Dendritic cell treated with granulocyte-macrophage colony-stimulating factor and Interleukin-4, amounts not matched to agents 40 ng/mL and 50 ng/mL, for 4 days (primary cell): ENCODE measurements around the gene CDH12.

Experiments
- H3K27ac Mint-ChIP-seq: one replicate; pipeline ENCODE4 v1.8.0; 2022; ENCODE audit warnings: mild to moderate bottlenecking, mixed read lengths
- H3K27me3 Mint-ChIP-seq: one replicate; pipeline ENCODE4 v1.8.0; 2022; ENCODE audit warnings: mild to moderate bottlenecking, mixed read lengths
- H3K36me3 Mint-ChIP-seq: one replicate; pipeline ENCODE4 v1.8.0; 2022; ENCODE audit warnings: low read depth, mixed read lengths
- H3K4me1 Mint-ChIP-seq: one replicate; pipeline ENCODE4 v1.8.0; 2022; ENCODE audit warnings: low read depth, mixed read lengths
- H3K4me3 Mint-ChIP-seq: one replicate; pipeline ENCODE4 v1.8.0; 2022; ENCODE audit warnings: mild to moderate bottlenecking, moderate library complexity, mixed read lengths
- H3K9me3 Mint-ChIP-seq: one replicate; pipeline ENCODE4 v1.8.0; 2022; ENCODE audit warnings: mixed read lengths
- intact Hi-C: fragments of 100-400 bp; cut with micrococcal nuclease; formaldehyde crosslinking; loops from one replicate; pipeline ENCODE4 v1.15.0; 2022

Gene CDH12

DNA sequence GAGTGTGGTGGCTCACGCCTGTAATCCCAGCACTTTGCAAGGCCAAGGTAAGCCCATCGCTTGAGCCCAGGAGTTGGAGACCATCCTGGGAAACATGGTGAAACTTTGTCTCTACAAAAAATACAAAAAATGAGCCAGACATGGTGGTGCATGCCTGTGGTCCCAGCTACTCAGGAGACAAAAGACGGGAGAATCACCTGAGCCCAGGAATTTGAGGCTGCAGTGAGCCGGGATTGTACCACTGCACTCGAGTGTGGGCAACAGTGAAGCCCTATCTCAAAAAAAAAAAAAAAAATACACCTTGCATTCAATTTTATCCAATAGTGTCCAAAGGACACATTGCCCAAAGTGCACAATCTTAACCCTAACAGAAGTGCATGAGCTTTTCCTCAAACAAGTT is 372.8 kb downstream of the CDH12 start:
- intact Hi-C loops = no loop called here
- H3K27ac Mint-ChIP-seq = no peak overlapping the region

GRCh38 chr5:22473886-22474285 is 379.3 kb downstream of the CDH12 start:
- Mint-ChIP-seq H3K27ac (no peak overlapping the region), H3K27me3 (no peaks in the 10 kb centered on the region), H3K9me3 (peaks cover 9% of the 10 kb centered on the region), H3K4me1 (no peaks in the 10 kb centered on the region), H3K4me3 (no peak overlapping the region), H3K36me3 (no peaks in the 10 kb centered on the region)
- intact Hi-C loops = no loop called here

More for the DNA sequence above, 372.8 kb downstream of the CDH12 start:
- no peaks in the 10 kb centered on the region for H3K36me3 Mint-ChIP-seq
- H3K4me3 Mint-ChIP-seq = no peak overlapping the region
- no peaks in the 10 kb centered on the region for H3K4me1 Mint-ChIP-seq
- H3K9me3 Mint-ChIP-seq = no peaks in the 10 kb centered on the region
- no peaks in the 10 kb centered on the region for H3K27me3 Mint-ChIP-seq

DNA sequence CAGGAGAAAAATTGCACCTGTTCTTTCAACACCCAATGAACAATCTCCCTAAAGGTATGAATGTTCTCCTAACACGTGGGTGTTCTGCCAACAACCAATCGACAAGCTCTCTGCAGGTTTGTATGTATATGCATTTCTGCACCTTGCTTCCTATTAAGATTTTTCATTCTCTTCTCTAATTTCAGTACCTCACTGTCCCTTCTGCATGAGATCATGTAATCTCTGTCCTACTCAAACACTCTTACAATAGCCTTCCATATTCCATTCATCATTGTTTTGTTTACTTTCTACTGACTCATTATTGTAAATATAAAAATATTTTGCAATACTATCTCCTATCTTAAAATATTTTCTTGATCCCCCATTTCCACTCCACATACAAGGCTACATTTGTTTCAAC is 382.0 kb downstream of the CDH12 start:
- no peaks in the 10 kb centered on the region for H3K27me3 Mint-ChIP-seq
- no peak overlapping the region for H3K27ac Mint-ChIP-seq
- H3K4me1 Mint-ChIP-seq = no peaks in the 10 kb centered on the region
- intact Hi-C loops = no loop called here
- no peaks in the 10 kb centered on the region for H3K36me3 Mint-ChIP-seq
- no peak overlapping the region for H3K4me3 Mint-ChIP-seq
- peaks cover 9% of the 10 kb centered on the region for H3K9me3 Mint-ChIP-seq

DNA sequence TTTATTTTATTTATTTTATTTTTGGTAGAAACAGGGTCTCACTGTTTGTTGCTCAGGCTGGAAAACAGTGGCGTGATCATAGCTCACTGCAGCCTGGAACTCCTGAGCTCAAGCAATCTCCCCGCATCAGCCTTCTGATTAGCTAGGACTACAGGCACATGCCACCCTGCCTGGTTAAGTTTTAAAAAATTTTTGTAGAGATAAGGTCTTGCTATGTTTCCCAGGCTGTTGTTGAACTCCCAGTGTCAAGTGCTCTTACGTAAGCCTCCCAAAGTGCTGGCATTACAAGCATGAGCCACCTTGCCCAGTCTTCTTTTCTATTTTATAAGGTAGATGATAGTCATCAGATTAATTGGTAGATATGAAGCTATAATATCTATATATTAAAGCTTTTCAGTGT is 382.7 kb downstream of the CDH12 start:
- Mint-ChIP-seq H3K27ac (no peak overlapping the region), H3K4me3 (no peak overlapping the region), H3K4me1 (no peaks in the 10 kb centered on the region), H3K9me3 (peaks cover 9% of the 10 kb centered on the region), H3K36me3 (no peaks in the 10 kb centered on the region), H3K27me3 (no peaks in the 10 kb centered on the region)
- intact Hi-C loops = no loop called here

GRCh38 chr5:22465616-22466015 is 387.5 kb downstream of the CDH12 start:
- no peak overlapping the region for H3K4me3 Mint-ChIP-seq
- no peaks in the 10 kb centered on the region for H3K27me3 Mint-ChIP-seq
- H3K36me3 Mint-ChIP-seq = no peaks in the 10 kb centered on the region
- no peaks in the 10 kb centered on the region for H3K9me3 Mint-ChIP-seq
- no peak overlapping the region for H3K27ac Mint-ChIP-seq
- intact Hi-C loops = no loop called here
- no peaks in the 10 kb centered on the region for H3K4me1 Mint-ChIP-seq

DNA sequence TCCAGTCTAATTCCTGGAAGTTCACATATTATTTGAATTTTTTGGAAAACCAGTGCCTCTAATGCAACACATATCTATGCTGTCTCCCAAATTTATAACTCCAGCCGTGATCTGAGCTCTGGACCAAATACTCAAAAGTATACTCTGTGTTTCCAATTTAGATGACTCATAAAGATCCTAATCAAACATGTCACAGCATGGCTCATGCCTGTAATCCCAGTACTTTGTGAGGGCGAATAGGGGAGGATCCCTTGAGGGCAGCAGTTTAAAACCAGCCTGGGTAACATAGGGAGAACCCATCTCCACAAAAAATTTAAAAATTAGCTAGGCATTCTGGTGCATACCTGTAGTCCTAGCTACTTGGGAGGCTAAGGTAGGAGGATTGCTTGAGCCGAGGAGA is 388.0 kb downstream of the CDH12 start:
- Mint-ChIP-seq H3K4me1 (no peaks in the 10 kb centered on the region), H3K36me3 (no peaks in the 10 kb centered on the region), H3K27ac (no peak overlapping the region), H3K9me3 (no peaks in the 10 kb centered on the region), H3K4me3 (no peak overlapping the region), H3K27me3 (no peaks in the 10 kb centered on the region)
- intact Hi-C loops = no loop called here

DNA sequence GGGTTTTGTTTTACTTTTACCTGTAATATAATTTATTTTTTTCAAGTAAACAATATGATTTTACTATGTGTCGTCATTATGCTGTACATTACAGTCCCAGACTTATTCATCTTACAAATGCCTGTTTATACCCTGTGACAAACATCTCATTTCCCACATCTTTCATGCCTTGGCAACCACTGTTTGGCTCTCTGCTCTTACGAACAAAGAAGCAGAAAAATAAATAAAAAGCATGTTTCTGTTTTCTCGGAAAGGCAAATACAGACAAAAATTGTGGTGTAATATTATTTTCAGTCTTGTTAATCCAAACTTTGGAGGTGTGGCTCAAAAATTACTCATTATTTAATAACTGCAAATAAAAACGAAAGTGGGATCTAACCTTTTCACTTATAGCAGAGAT is 393.0 kb downstream of the CDH12 start:
- Mint-ChIP-seq H3K36me3 (no peaks in the 10 kb centered on the region), H3K4me1 (no peaks in the 10 kb centered on the region), H3K9me3 (no peaks in the 10 kb centered on the region), H3K27me3 (no peaks in the 10 kb centered on the region), H3K4me3 (no peak overlapping the region), H3K27ac (no peak overlapping the region)
- intact Hi-C loops = no loop called here

GRCh38 chr5:22432905-22433304 is 420.2 kb downstream of the CDH12 start:
- Mint-ChIP-seq H3K27me3 (no peaks in the 10 kb centered on the region), H3K27ac (no peak overlapping the region), H3K4me1 (no peaks in the 10 kb centered on the region), H3K4me3 (no peak overlapping the region), H3K36me3 (no peaks in the 10 kb centered on the region), H3K9me3 (no peaks in the 10 kb centered on the region)
- intact Hi-C loops = no loop called here

- Mint-ChIP-seq H3K9me3 (no peaks in the 10 kb centered on the region), H3K27me3 (no peaks in the 10 kb centered on the region), H3K4me3 (no peak overlapping the region), H3K27ac (no peak overlapping the region), H3K36me3 (no peaks in the 10 kb centered on the region), H3K4me1 (no peaks in the 10 kb centered on the region)
- intact Hi-C loops = no loop called here
These were observed 421.3 kb downstream of the CDH12 start for GRCh38 chr5:22431840-22432239.

GRCh38 chr5:22431406-22431805 is 421.7 kb downstream of the CDH12 start:
- H3K36me3 Mint-ChIP-seq = no peaks in the 10 kb centered on the region
- no peak overlapping the region for H3K4me3 Mint-ChIP-seq
- no peaks in the 10 kb centered on the region for H3K4me1 Mint-ChIP-seq
- intact Hi-C loops = no loop called here
- H3K27ac Mint-ChIP-seq = no peak overlapping the region
- no peaks in the 10 kb centered on the region for H3K27me3 Mint-ChIP-seq
- H3K9me3 Mint-ChIP-seq = no peaks in the 10 kb centered on the region

DNA sequence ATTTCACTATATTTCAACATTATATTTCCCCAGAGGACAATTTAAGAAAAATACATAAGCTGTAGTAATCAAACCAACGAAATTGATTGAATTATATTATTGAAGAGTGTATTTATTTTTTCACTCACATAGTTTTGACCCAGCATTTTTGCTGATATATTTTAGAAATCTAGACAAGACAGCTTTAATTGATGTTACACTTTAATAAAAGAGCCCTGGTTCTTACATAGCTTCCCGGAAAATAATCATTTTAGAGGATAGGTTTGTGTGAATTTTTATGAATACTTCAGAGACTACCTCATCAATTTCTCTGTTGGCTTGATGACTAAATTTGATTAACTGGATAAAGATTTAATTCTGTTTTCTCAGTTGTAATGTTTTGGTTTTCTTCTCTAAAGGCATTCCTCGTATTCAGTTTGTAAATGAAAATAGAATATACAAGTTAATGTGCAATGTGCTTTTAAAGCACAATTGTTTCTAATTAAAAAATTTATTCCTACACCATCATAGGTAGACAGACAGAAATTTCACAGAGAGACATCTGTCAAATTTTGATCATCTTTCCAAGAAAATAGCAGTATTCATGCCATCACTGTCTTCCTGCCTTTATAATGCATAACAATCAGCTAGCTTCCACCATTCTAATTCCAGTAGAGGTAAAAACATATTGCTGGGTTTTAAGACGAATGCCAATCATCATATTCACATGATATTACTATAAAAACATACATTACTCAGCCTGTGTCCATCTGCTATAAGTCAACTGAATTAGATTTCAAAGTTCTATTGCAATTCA is 441.4 kb downstream of the CDH12 start:
- no peaks in the 10 kb centered on the region for H3K4me1 Mint-ChIP-seq
- H3K4me3 Mint-ChIP-seq = no peak overlapping the region

DNA sequence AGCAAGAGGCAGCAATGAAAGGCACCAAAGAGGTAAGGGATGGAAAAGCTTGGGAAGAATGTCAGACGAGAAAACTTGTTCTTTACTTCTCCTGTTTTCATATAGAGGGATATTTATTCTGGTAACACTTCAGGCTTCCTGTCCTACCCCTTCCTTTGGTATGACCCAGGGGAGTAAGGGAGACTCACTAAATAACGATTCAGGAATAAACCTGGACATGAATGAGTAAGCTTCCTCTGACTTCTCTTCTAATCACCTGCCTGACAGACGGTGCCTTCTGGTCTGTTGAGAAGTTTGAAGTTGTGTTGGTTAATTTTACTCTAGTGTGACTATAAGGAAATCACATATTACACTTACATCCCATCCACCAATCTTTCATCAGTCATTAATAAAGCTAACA is 461.2 kb downstream of the CDH12 start:
- H3K27me3 Mint-ChIP-seq = no peaks in the 10 kb centered on the region
- H3K36me3 Mint-ChIP-seq = no peaks in the 10 kb centered on the region
- no peak overlapping the region for H3K27ac Mint-ChIP-seq
- intact Hi-C loops = no loop called here
- no peak overlapping the region for H3K4me3 Mint-ChIP-seq
- no peaks in the 10 kb centered on the region for H3K9me3 Mint-ChIP-seq
- H3K4me1 Mint-ChIP-seq = no peaks in the 10 kb centered on the region

More for the DNA sequence above, 441.4 kb downstream of the CDH12 start:
- Mint-ChIP-seq H3K27ac (no peak overlapping the region), H3K36me3 (no peaks in the 10 kb centered on the region), H3K27me3 (no peaks in the 10 kb centered on the region), H3K9me3 (no peaks in the 10 kb centered on the region)
- intact Hi-C loops = no loop called here

GRCh38 chr5:22390888-22391287 is 462.3 kb downstream of the CDH12 start:
- Mint-ChIP-seq H3K27ac (no peak overlapping the region), H3K4me3 (no peak overlapping the region), H3K4me1 (no peaks in the 10 kb centered on the region), H3K9me3 (no peaks in the 10 kb centered on the region), H3K27me3 (no peaks in the 10 kb centered on the region), H3K36me3 (no peaks in the 10 kb centered on the region)
- intact Hi-C loops = no loop called here

DNA sequence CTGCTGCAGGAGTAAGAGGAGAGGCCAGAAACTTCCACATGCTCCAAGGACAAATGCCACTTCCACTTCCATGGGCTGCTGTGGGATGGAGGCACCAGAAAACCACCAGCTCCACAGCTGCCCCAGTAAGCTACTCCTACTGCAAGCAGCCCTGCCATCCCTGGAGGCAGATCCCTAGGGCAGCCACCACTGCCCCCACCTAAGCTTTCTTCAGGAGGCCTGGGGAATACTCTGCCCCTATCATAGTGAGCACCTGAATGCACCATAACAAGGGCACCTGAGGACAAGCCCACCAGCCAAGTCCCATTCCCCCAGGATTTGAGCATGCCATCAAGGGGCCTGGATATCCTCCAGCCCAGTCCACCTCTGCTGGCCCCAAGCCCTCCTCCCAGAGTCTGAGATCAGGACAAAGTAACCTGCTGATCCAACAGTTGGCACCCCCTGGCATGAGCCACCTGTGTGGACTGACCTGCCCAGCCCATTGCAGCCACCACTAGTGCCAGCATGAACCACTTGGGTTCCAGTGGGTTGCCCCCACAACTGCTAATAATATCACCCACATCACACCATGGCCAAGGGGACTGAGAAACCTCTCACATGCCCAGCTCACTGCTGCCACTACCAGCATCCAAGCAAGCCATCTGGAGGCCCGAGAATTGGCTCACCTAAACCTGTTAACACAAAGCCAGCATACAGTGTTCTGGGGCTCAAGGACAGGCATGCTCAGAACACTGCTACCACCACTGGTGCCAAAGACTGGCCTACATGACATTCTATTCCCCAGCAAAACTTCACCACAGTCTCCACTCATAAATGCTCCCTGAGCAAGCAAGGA is 480.1 kb downstream of the CDH12 start:
- Mint-ChIP-seq H3K4me3 (no peak overlapping the region), H3K36me3 (no peaks in the 10 kb centered on the region), H3K4me1 (no peaks in the 10 kb centered on the region), H3K27ac (no peak overlapping the region), H3K27me3 (no peaks in the 10 kb centered on the region), H3K9me3 (no peaks in the 10 kb centered on the region)
- intact Hi-C loops = no loop called here
